HCT116 (cell line): ENCODE results near the gene DYNC2LI1. TPM values are rescaled to one million over a fixed set of nuclear protein-coding genes. Genes with fewer than 3 reads are reported as not detected.

Source experiments
- ATAC-seq: fragments of 200-7000 bp; cut with Tn5 transposase; 2 replicates; pipeline ENCODE4 v1.9.1; 2020; ENCODE audit warnings: mild to moderate bottlenecking, moderate library complexity
- BruUV-seq: library from RNA; stranded (reverse); fragments of 400-500 nt; replicated peaks from 2 replicates; lab custom pipeline; 2021; lab: Mats Ljungman, UMichigan
- CTCF ChIA-PET: fragments of 300-600 bp; sonication (Branson Sonifier 250); formaldehyde crosslinking; loops from one replicate; lab custom pipeline; 2021; ENCODE audit warnings: antibody characterized with exemption; lab: Charles Lee
- POLR2A ChIA-PET: fragments of 300-600, 350-600 bp; sonication (Branson Sonifier 250); formaldehyde crosslinking; loops from one replicate; lab custom pipeline; 2021; ENCODE audit warnings: antibody characterized with exemption; lab: Charles Lee
- RAD21 ChIA-PET, 2 experiments: fragments of 300-600 bp; sonication (Branson Sonifier 250); formaldehyde crosslinking; loops; one replicate each; lab custom pipeline; 2023; ENCODE audit warnings: low total read pairs in 2 of 2; ENCODE audit not compliant: uncharacterized antibody in 2 of 2, unreplicated experiment in 2 of 2, low non-redundant PET in 1 of 2; lab: Charles Lee
- DNase-seq: peaks from one replicate; pipeline ENCODE4 v3.0.0-alpha.2; 2010; ENCODE audit warnings: low read depth, low spot score
- H2AFZ ChIP-seq: fragments of 200-600 bp; shearing (Covaris generic), sonication (generic); 2 replicates; pipeline ENCODE4 v1.6.1; 2017; ENCODE audit warnings: low read depth, mixed run types, mixed read lengths, antibody characterized with exemption, low read length; ENCODE audit not compliant: poor library complexity, severe bottlenecking
- H3K27ac ChIP-seq: 2 replicates; pipeline ENCODE4 v1.5.1; 2012; ENCODE audit warnings: low read depth, low read length
- H3K27me3 ChIP-seq: fragments of 200-600 bp; sonication (generic); 2 replicates; pipeline ENCODE4 v1.6.1; 2016; ENCODE audit warnings: mixed run types, low read length, mixed read lengths; ENCODE audit not compliant: insufficient read depth
- H3K36me3 ChIP-seq, 2 experiments: fragments of 200-500 bp in 1 of 2; fragments of 200-600 bp in 1 of 2; sonication (Bioruptor generic) in 1 of 2; sonication (generic) in 1 of 2; 2 replicates each; pipeline versions ENCODE4 v1.5.1 to v1.6.1; 2014 to 2016; ENCODE audit warnings: low read length in 2 of 2, inconsistent platforms in 1 of 2, mixed read lengths in 1 of 2, mixed run types in 1 of 2; ENCODE audit not compliant: insufficient read depth in 2 of 2, control insufficient read depth in 1 of 2
- H3K4me1 ChIP-seq, 2 experiments: fragments of 200-600 bp in 1 of 2; sonication (generic) in 1 of 2; 2 replicates each; pipeline versions ENCODE4 v1.5.1 to v1.6.1; 2012 to 2017; ENCODE audit warnings: low read length in 2 of 2, inconsistent platforms in 1 of 2, mild to moderate bottlenecking in 1 of 2, mixed read lengths in 1 of 2, mixed run types in 1 of 2, moderate library complexity in 1 of 2; ENCODE audit not compliant: insufficient read depth in 2 of 2, control insufficient read depth in 1 of 2
- H3K4me2 ChIP-seq: fragments of 200-600 bp; sonication (generic); 2 replicates; pipeline ENCODE4 v1.6.1; 2017; ENCODE audit warnings: mixed run types, low read length, mixed read lengths
- H3K4me3 ChIP-seq, 2 experiments: fragments of 200-600 bp in 1 of 2; sonication (generic) in 1 of 2; replicated peaks in 1 of 2; 2 replicates each; pipeline ENCODE4 v1.5.1; 2011 to 2016; ENCODE audit warnings: low read length in 2 of 2, control low read depth in 1 of 2, low read depth in 1 of 2, mild to moderate bottlenecking in 1 of 2, mixed read lengths in 1 of 2, mixed run types in 1 of 2
- H3K79me2 ChIP-seq: fragments of 200-600 bp; sonication (generic); 2 replicates; pipeline ENCODE4 v1.6.1; 2017; ENCODE audit warnings: mild to moderate bottlenecking, mixed run types, low read length, moderate library complexity, mixed read lengths; ENCODE audit not compliant: insufficient read depth
- H3K9ac ChIP-seq: fragments of 200-600 bp; sonication (generic); 2 replicates; pipeline ENCODE4 v1.6.1; 2016; ENCODE audit warnings: low read length, mixed read lengths
- H3K9me2 ChIP-seq: fragments of 200-600 bp; sonication (generic), shearing (Covaris generic); 2 replicates; pipeline ENCODE4 v1.6.1; 2017; ENCODE audit warnings: mixed run types, mild to moderate bottlenecking, moderate library complexity; ENCODE audit not compliant: insufficient read depth
- H3K9me3 ChIP-seq, 2 experiments: fragments of 200-500 bp in 1 of 2; fragments of 200-600 bp in 1 of 2; sonication (Bioruptor generic) in 1 of 2; sonication (generic) in 1 of 2; 2 replicates each; pipeline ENCODE4 v1.6.1; 2014 to 2017; ENCODE audit warnings: low read length in 2 of 2, mixed read lengths in 2 of 2, inconsistent platforms in 1 of 2, low read depth in 1 of 2, mild to moderate bottlenecking in 1 of 2, mixed run types in 1 of 2, moderate library complexity in 1 of 2; ENCODE audit not compliant: control insufficient read depth in 1 of 2, insufficient read depth in 1 of 2
- H4K20me1 ChIP-seq: fragments of 200-600 bp; sonication (generic), shearing (Covaris generic); 2 replicates; pipeline ENCODE4 v1.6.1; 2017; ENCODE audit warnings: mixed run types, mild to moderate bottlenecking, moderate library complexity; ENCODE audit not compliant: insufficient read depth
- EGR1 ChIP-seq: IDR thresholded peaks from 2 replicates; pipeline ENCODE4 v1.6.1; 2012; ENCODE audit warnings: low read depth
- EZH2phosphoT487 ChIP-seq: fragments of 200-600 bp; IDR thresholded peaks from 2 replicates; pipeline ENCODE4 v1.6.1; 2018; ENCODE audit warnings: antibody characterized with exemption, borderline replicate concordance
- SIN3A ChIP-seq: IDR thresholded peaks from 2 replicates; pipeline ENCODE4 v1.6.1; 2012; ENCODE audit warnings: low read depth
- intact Hi-C: fragments of 100-400 bp; cut with micrococcal nuclease; formaldehyde crosslinking; loops from 2 replicates; pipeline ENCODE4 v1.10.0; 2022
- total RNA-seq: library from RNA; stranded (reverse); gene quantifications from one replicate; pipeline ENCODE4 v1.2.1, GENCODE V29; 2021; ENCODE audit not compliant: unreplicated experiment
- TF ChIP-seq, protein P1 (sequence below): IDR thresholded peaks from 2 replicates; pipeline ENCODE4 v1.6.1; 2012
- TF ChIP-seq, protein P2 (sequence below): IDR thresholded peaks from 2 replicates; pipeline ENCODE4 v1.6.1; 2012; ENCODE audit warnings: low read depth

The DYNC2LI1 gene
- total RNA-seq, 1 experiment from 2014 or later, result 16.7 TPM

DNA sequence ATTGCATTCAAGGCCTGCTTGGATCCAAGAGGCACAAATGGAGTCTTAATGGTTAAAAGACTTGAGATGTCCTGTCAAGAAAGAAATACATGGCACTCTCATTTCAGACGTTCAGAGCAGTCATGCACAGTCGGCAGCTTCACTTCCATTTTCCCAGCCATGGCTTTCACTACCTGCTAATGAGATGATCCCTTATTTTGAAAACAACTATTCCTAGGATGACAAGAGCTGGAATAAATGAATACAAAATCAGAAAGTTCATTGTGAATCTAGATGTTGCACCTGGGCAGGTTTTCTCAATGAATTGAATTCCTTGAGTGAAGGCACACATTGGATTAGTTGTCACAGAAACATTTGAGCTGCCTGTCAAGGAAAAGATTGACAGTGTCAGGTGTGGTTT, 39.1 kb downstream of the DYNC2LI1 start:
- no peak for ATAC-seq

DNA sequence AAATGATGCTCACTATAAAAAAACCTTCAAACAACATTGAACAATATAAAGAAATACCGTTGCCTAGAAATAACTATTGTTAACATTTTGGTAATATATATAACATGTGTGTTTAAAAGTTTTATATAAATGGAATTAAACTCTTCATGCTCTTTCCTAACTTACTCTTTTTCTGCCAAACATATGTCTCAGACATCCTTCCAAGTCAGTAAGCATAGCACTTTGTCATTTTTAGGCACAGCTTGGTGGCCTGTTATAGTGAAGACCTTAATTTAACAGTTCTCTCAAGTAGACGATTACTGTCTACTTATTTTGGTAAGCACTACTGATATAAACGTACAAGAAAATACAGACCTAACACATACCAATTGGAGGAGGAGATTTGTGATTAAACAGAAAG, 40.9 kb downstream of the DYNC2LI1 start:
- no peaks in the 10 kb centered on the region for H4K20me1 ChIP-seq
- BruUV-seq, result no TSS peak
- no peak overlapping the region for H3K27ac ChIP-seq
- POLR2A ChIA-PET, result no interaction called here
- RAD21 ChIA-PET, result no interaction called here
- no peak overlapping the region for H2AFZ ChIP-seq
- peaks cover 0 to 8% of the 10 kb centered on the region in 2 experiments; a peak in 2 of 4 replicates for H3K4me1 ChIP-seq
- no peak for ATAC-seq
- H3K9ac ChIP-seq, result no peak overlapping the region
- TF ChIP-seq SIN3A (no peak), EGR1 (no peak), EZH2phosphoT487 (no peak)
- TF ChIP-seq, protein P1, sequence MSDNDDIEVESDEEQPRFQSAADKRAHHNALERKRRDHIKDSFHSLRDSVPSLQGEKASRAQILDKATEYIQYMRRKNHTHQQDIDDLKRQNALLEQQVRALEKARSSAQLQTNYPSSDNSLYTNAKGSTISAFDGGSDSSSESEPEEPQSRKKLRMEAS, result no peak
- TF ChIP-seq, protein P2, sequence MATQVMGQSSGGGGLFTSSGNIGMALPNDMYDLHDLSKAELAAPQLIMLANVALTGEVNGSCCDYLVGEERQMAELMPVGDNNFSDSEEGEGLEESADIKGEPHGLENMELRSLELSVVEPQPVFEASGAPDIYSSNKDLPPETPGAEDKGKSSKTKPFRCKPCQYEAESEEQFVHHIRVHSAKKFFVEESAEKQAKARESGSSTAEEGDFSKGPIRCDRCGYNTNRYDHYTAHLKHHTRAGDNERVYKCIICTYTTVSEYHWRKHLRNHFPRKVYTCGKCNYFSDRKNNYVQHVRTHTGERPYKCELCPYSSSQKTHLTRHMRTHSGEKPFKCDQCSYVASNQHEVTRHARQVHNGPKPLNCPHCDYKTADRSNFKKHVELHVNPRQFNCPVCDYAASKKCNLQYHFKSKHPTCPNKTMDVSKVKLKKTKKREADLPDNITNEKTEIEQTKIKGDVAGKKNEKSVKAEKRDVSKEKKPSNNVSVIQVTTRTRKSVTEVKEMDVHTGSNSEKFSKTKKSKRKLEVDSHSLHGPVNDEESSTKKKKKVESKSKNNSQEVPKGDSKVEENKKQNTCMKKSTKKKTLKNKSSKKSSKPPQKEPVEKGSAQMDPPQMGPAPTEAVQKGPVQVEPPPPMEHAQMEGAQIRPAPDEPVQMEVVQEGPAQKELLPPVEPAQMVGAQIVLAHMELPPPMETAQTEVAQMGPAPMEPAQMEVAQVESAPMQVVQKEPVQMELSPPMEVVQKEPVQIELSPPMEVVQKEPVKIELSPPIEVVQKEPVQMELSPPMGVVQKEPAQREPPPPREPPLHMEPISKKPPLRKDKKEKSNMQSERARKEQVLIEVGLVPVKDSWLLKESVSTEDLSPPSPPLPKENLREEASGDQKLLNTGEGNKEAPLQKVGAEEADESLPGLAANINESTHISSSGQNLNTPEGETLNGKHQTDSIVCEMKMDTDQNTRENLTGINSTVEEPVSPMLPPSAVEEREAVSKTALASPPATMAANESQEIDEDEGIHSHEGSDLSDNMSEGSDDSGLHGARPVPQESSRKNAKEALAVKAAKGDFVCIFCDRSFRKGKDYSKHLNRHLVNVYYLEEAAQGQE, result no peak
- H3K4me3 ChIP-seq, result no peak overlapping the region
- H3K9me3 ChIP-seq, result no peaks in the 10 kb centered on the region
- H3K79me2 ChIP-seq, result no peaks in the 10 kb centered on the region
- no peaks in the 10 kb centered on the region for H3K9me2 ChIP-seq
- intact Hi-C loops, result no loop called here
- H3K36me3 ChIP-seq, result no peaks in the 10 kb centered on the region
- CTCF ChIA-PET, result no interaction called here
- no peak overlapping the region for H3K4me2 ChIP-seq
- no peaks in the 10 kb centered on the region for H3K27me3 ChIP-seq
- DNase-seq, result no peak

More for the DNA sequence above, 39.1 kb downstream of the DYNC2LI1 start:
- ChIA-PET CTCF (no interaction called here), POLR2A (no interaction called here), RAD21 (no interaction called here)
- intact Hi-C loops, result no loop called here
- Histone ChIP-seq H3K36me3 (no peaks in the 10 kb centered on the region), H4K20me1 (no peaks in the 10 kb centered on the region), H3K27ac (no peak overlapping the region), H3K9me2 (no peaks in the 10 kb centered on the region), H2AFZ (no peak overlapping the region), H3K79me2 (no peaks in the 10 kb centered on the region), H3K9me3 (no peaks in the 10 kb centered on the region), H3K9ac (no peak overlapping the region), H3K4me1 (no peaks in the 10 kb centered on the region), H3K4me3 (no peak overlapping the region), H3K27me3 (no peaks in the 10 kb centered on the region), H3K4me2 (no peak overlapping the region)
- no TSS peak for BruUV-seq
- TF ChIP-seq, protein P2, result no peak
- no peak for TF ChIP-seq EZH2phosphoT487
- no peak for DNase-seq
